Heart left ventricle (tissue), 16 donors: ENCODE results near the gene EEF2K. TPM values are rescaled to one million over a fixed set of nuclear protein-coding genes. Genes with fewer than 3 reads are reported as not detected.

Experiments used
- ATAC-seq, 4 donors: fragments of 200-7000 bp; cut with Tn5 transposase; one replicate each; pipeline ENCODE4 v1.9.1; 2020 to 2022; ENCODE audit warnings: moderate library complexity in 4 of 4, mild to moderate bottlenecking in 3 of 4, moderate number of reproducible peaks in 1 of 4
- DNase-seq, 5 donors: peaks; one replicate each; pipeline ENCODE4 v3.0.0-alpha.2; 2020
- H3K27ac ChIP-seq, 12 donors: fragments of 200-600 bp; sonication (generic) in 4 of 12; one replicate each; pipeline versions ENCODE4 v1.5.0 to v1.8.0; 2016 to 2022; ENCODE audit warnings: mild to moderate bottlenecking in 2 of 12
- H3K27me3 ChIP-seq, 9 donors: fragments of 200-600 bp; sonication (generic) in 2 of 9; one replicate each; pipeline versions ENCODE4 v1.5.1 to v1.8.0; 2016 to 2022; ENCODE audit warnings: mild to moderate bottlenecking in 3 of 9
- H3K36me3 ChIP-seq, 9 donors: fragments of 200-600 bp; sonication (generic) in 2 of 9; one replicate each; pipeline versions ENCODE4 v1.5.0 to v1.8.0; 2018 to 2022; ENCODE audit warnings: mild to moderate bottlenecking in 2 of 9
- H3K4me1 ChIP-seq, 12 donors: fragments of 200-600 bp; sonication (generic) in 4 of 12; one replicate each; pipeline versions ENCODE4 v1.5.0 to v1.8.0; 2016 to 2022; ENCODE audit warnings: mild to moderate bottlenecking in 3 of 12
- H3K4me3 ChIP-seq, 12 donors: fragments of 200-600 bp; sonication (generic) in 4 of 12; one replicate each; pipeline versions ENCODE4 v1.5.0 to v1.8.0; 2017 to 2022; ENCODE audit warnings: mild to moderate bottlenecking in 9 of 12, moderate library complexity in 4 of 12
- H3K9me3 ChIP-seq, 12 donors: fragments of 200-600 bp; sonication (generic) in 4 of 12; one replicate each; pipeline versions ENCODE4 v1.5.0 to v1.8.0; 2016 to 2022; ENCODE audit warnings: mild to moderate bottlenecking in 1 of 12
- CTCF ChIP-seq, 12 donors: fragments of 200-600 bp; sonication (generic) in 4 of 12; IDR thresholded peaks; one replicate each; pipeline versions ENCODE4 v1.5.0 to v1.8.0; 2018 to 2022; ENCODE audit warnings: antibody characterized with exemption in 12 of 12, mild to moderate bottlenecking in 5 of 12
- POLR2A ChIP-seq, 2 donors: fragments of 450-650 bp; IDR thresholded peaks; one replicate each; pipeline ENCODE4 v1.6.1; 2017; ENCODE audit warnings: antibody characterized with exemption in 2 of 2, mild to moderate bottlenecking in 2 of 2, moderate library complexity in 2 of 2
- WGBS, 4 donors: extraction: QIAGEN DNeasy Blood & Tissue Kit in 2 of 4; methylation state at CpG; one replicate each; pipeline versions ENCODE4 v1.1.5 to v1.1.7; 2013 to 2018; 5-methylcytosine and 5-hydroxymethylcytosine counted together
- intact Hi-C, 10 donors: fragments of 100-400 bp; cut with DNase I; formaldehyde crosslinking; loops; one replicate each; pipeline versions ENCODE4 v1.11.1 to v1.14.2; 2022
- polyA plus RNA-seq, 2 donors: library from polyadenylated mRNA; stranded (reverse); fragments of 200-250 nt; gene quantifications; one replicate each; pipeline ENCODE4 v1.2.3, GENCODE V29; 2013
- total RNA-seq, 9 donors: library from RNA; depleted of rRNA in 2 of 9; stranded (reverse); fragments of >200 nt in 2 of 9; fragmentation: NEBNext Ultra II Directional in 3 of 9; extraction: Animal tissue kit (Norgen Biotek cat#: 25700) in 3 of 9; gene quantifications; one replicate each; pipeline versions ENCODE4 v1.1.0 to v1.2.4, GENCODE V29; 2016 to 2023
- donor health status: ischemic (EF 13 %, LVEDD 7.1; RV severe dilation, severe dysfunction).
- donor health status: healthy with polysubstance abuse.
- donor health status: DM: no; HTN: yes; CAD: no.
- donor health status: DM: no; HTN: no; CAD: no.
- donor health status: ischemic (EF 25% LVEDD 6.9; RV normal size, moderate dysfunction).
- donor health status: ischemic (EF 25% LVEDD 5.7; RV mildly dilated, moderate dysfunction).
- donor health status: healthy.
- donor health status: DM: yes; HTN: yes; CAD: no.
- donor health status: ischemic (EF 35%, LVEDD 5.7; RV mildly dilated, moderate dysfunction).
- donor health status: nonischemic (EF 11% LVEDD 7.7; RV severe dilation, severe dysfunction).
- donor health status: DM: yes; HTN: yes; CAD: no.
- donor health status: PGD.
- donor health status: ischemic (EF 29% LVEDD 5.4; RV normal size, mild dysfunction).
- donor health status: nonischemic (EF 23%, LVEDD 6.1; RV moderate dilation, normal function).

Gene EEF2K
- total and polyA plus RNA-seq, 11 donors: 8.3 to 33.6 (median 24.6) TPM

- 33 to 39% (median 36%) methylated on average over 8 of the region's 8 CpGs for WGBS, 4 donors
- Histone ChIP-seq H3K9me3 (no peaks in the 10 kb centered on the region), H3K4me1 (peaks cover 4 to 42% (median 29%) of the 10 kb centered on the region in 12 donors), H3K27ac (peak overlapping the region; percentile 90 to 99 (median 96)), H3K4me3 (peak overlapping the region in 5 of 12 donors; percentile 69 to 94 (median 80)), H3K36me3 (no peaks in the 10 kb centered on the region), H3K27me3 (no peaks in the 10 kb centered on the region)
- DNase-seq (peak; percentile 19 to 72 (median 67)), ATAC-seq (no peak)
- TF ChIP-seq POLR2A (IDR thresholded peaks at IDR 0.05) (no peak), CTCF (IDR thresholded peaks at IDR 0.05) (peak; percentile 74 to 90 (median 82))
- intact Hi-C loops: loop anchor here (1.0 to 10.0 kb wide), 15 partner anchors 92 to 534 kb away; partner anchors contain the start of genes PDZD9 (in 6 of the 10), UQCRC2 (in 5 of the 10), IGSF6 (in 1 of the 10) and MOSMO (in 1 of the 10)
Observed at GRCh38 chr16:22188595-22189442, 17.3 kb upstream of the EEF2K start.

- H3K4me1 ChIP-seq: peaks cover 4 to 44% (median 29%) of the 10 kb centered on the region in 12 donors
- 4 to 8% (median 6%) methylated on average over 18 of the region's 18 CpGs for WGBS, 4 donors
- ATAC-seq: no peak
Observed at GRCh38 chr16:22189473-22190080, 16.5 kb upstream of the EEF2K start.

GRCh38 chr16:22190081-22190775 lies 15.8 kb upstream of the EEF2K start:
- peak; percentile 75 to 85 (median 80) for ATAC-seq
- Histone ChIP-seq H3K4me1 (peaks cover 4 to 51% (median 29%) of the 10 kb centered on the region in 12 donors), H3K4me3 (peak overlapping the region; percentile 54 to 94 (median 77)), H3K27me3 (no peaks in the 10 kb centered on the region), H3K27ac (peak overlapping the region; percentile 90 to 99 (median 96)), H3K9me3 (no peaks in the 10 kb centered on the region), H3K36me3 (no peaks in the 10 kb centered on the region)
- peak in 4 of 5 donors; percentile 72 to 100 (median 80) for DNase-seq
- intact Hi-C loops: loop anchor here in 4 of 10 donors (2.0 to 10.0 kb wide), 6 partner anchors 17 to 1025 kb away; partner anchors contain the start of genes CDR2 (in 2 of the 4), EEF2K (in 2 of the 4), UQCRC2 (in 1 of the 4) and USP31 (in 1 of the 4)
- TF ChIP-seq POLR2A (IDR thresholded peaks at IDR 0.05) (peak in 1 of 2 donors; percentile 94), CTCF (IDR thresholded peaks at IDR 0.05) (peak in 1 of 12 donors; percentile 8)
- WGBS, 4 donors: 0 to 1% (median 0%) methylated on average over 44 to 72 of the region's 72 CpGs

More at GRCh38 chr16:22189473-22190080, 16.5 kb upstream of the EEF2K start:
- TF ChIP-seq POLR2A (IDR thresholded peaks at IDR 0.05): no peak
- no peak for TF ChIP-seq CTCF (IDR thresholded peaks at IDR 0.05)
- no peaks in the 10 kb centered on the region for H3K36me3 ChIP-seq
- peak overlapping the region; percentile 54 to 94 (median 77) for H3K4me3 ChIP-seq
- H3K27me3 ChIP-seq: no peaks in the 10 kb centered on the region
- H3K9me3 ChIP-seq: no peaks in the 10 kb centered on the region
- peak; percentile 65 to 76 (median 74) for DNase-seq
- intact Hi-C loops: loop anchor here (1.0 to 10.0 kb wide), 19 partner anchors 17 to 1025 kb away; partner anchors contain the start of genes UQCRC2 (in 6 of the 10), PDZD9 (in 5 of the 10), CDR2 (in 2 of the 10) and EEF2K (in 2 of the 10)
- H3K27ac ChIP-seq: peak overlapping the region; percentile 90 to 99 (median 96)
